Caco-2 (cell line): ENCODE measurements around the gene ARHGEF28. TPM values are rescaled to one million over a fixed set of nuclear protein-coding genes. Genes with fewer than 3 reads are reported as not detected.

ENCODE experiments used
- BruUV-seq: library from RNA; stranded (reverse); fragments of 400-500 nt; replicated peaks from 2 replicates; lab custom pipeline; 2021; lab: Mats Ljungman, UMichigan
- CTCF ChIA-PET: fragments of 300-600 bp; sonication (Branson Sonifier 250); formaldehyde crosslinking; loops from one replicate; lab custom pipeline; 2022; ENCODE audit warnings: antibody characterized with exemption; lab: Charles Lee
- POLR2A ChIA-PET: fragments of 300-600 bp; sonication (Branson Sonifier 250); formaldehyde crosslinking; loops from one replicate; lab custom pipeline; 2022; ENCODE audit warnings: antibody characterized with exemption; lab: Charles Lee
- DNase-seq, 2 experiments: peaks; one replicate each; pipeline versions ENCODE4 v3.0.0 to v3.0.0-alpha.2; 2020 to 2022
- H3K27me3 ChIP-seq: replicated peaks from 2 replicates; pipeline ENCODE4 v1.6.0; 2011; ENCODE audit warnings: low read length; ENCODE audit not compliant: control insufficient read depth, insufficient read depth
- H3K36me3 ChIP-seq: 2 replicates; pipeline ENCODE4 v1.5.1; 2011; ENCODE audit warnings: low read length; ENCODE audit not compliant: control insufficient read depth, insufficient read depth
- H3K4me1 ChIP-seq: fragments of 250-450 bp; sonication (Bioruptor Pico); 2 replicates; pipeline ENCODE4 v1.5.1; 2020; ENCODE audit warnings: mild to moderate bottlenecking
- H3K4me3 ChIP-seq: 2 replicates; pipeline ENCODE4 v1.5.1; 2011; ENCODE audit warnings: low read depth, mild to moderate bottlenecking, control low read depth, low read length
- H3K9me3 ChIP-seq: fragments of 250-450 bp; sonication (Bioruptor Pico); 2 replicates; pipeline ENCODE4 v1.5.1; 2020; ENCODE audit warnings: mild to moderate bottlenecking, moderate library complexity
- H3K27ac Mint-ChIP-seq: one replicate; pipeline ENCODE4 v1.8.0; 2022; ENCODE audit warnings: mixed read lengths; ENCODE audit not compliant: unreplicated experiment
- H3K27me3 Mint-ChIP-seq: one replicate; pipeline ENCODE4 v1.8.0; 2022; ENCODE audit warnings: mixed read lengths; ENCODE audit not compliant: insufficient read depth, unreplicated experiment
- H3K36me3 Mint-ChIP-seq: one replicate; pipeline ENCODE4 v1.8.0; 2022; ENCODE audit warnings: mild to moderate bottlenecking, mixed read lengths; ENCODE audit not compliant: insufficient read depth, unreplicated experiment
- H3K4me1 Mint-ChIP-seq: one replicate; pipeline ENCODE4 v1.8.0; 2022; ENCODE audit warnings: low read depth, mixed read lengths; ENCODE audit not compliant: unreplicated experiment
- H3K4me3 Mint-ChIP-seq: one replicate; pipeline ENCODE4 v1.8.0; 2022; ENCODE audit warnings: mild to moderate bottlenecking, moderate library complexity, mixed read lengths; ENCODE audit not compliant: unreplicated experiment
- H3K9me3 Mint-ChIP-seq: one replicate; pipeline ENCODE4 v1.8.0; 2022; ENCODE audit warnings: mixed read lengths; ENCODE audit not compliant: unreplicated experiment
- intact Hi-C: fragments of 100-400 bp; cut with micrococcal nuclease; formaldehyde crosslinking; loops from one replicate; pipeline ENCODE4 v1.10.0; 2022; ENCODE audit not compliant: unreplicated experiment
- total RNA-seq: library from RNA; stranded (reverse); gene quantifications from 2 replicates; pipeline ENCODE4 v1.2.3, GENCODE V29; 2022
- TF ChIP-seq, protein P1 (sequence below), 2 experiments: fragments of 200-600 bp in 1 of 2; IDR thresholded peaks; 1 replicate in 1 of 2; 2 replicates in 1 of 2; pipeline versions ENCODE4 v1.5.1 to v1.8.0; 2011 to 2022; ENCODE audit warnings: antibody characterized with exemption in 1 of 2, control low read depth in 1 of 2, inconsistent platforms in 1 of 2, low read depth in 1 of 2, low read length in 1 of 2, mild to moderate bottlenecking in 1 of 2, moderate library complexity in 1 of 2; ENCODE audit not compliant: insufficient read depth in 1 of 2, severe bottlenecking in 1 of 2, unreplicated experiment in 1 of 2

The ARHGEF28 gene
- total RNA-seq, 1 experiment from 2014 or later, result 4.6 TPM

DNA sequence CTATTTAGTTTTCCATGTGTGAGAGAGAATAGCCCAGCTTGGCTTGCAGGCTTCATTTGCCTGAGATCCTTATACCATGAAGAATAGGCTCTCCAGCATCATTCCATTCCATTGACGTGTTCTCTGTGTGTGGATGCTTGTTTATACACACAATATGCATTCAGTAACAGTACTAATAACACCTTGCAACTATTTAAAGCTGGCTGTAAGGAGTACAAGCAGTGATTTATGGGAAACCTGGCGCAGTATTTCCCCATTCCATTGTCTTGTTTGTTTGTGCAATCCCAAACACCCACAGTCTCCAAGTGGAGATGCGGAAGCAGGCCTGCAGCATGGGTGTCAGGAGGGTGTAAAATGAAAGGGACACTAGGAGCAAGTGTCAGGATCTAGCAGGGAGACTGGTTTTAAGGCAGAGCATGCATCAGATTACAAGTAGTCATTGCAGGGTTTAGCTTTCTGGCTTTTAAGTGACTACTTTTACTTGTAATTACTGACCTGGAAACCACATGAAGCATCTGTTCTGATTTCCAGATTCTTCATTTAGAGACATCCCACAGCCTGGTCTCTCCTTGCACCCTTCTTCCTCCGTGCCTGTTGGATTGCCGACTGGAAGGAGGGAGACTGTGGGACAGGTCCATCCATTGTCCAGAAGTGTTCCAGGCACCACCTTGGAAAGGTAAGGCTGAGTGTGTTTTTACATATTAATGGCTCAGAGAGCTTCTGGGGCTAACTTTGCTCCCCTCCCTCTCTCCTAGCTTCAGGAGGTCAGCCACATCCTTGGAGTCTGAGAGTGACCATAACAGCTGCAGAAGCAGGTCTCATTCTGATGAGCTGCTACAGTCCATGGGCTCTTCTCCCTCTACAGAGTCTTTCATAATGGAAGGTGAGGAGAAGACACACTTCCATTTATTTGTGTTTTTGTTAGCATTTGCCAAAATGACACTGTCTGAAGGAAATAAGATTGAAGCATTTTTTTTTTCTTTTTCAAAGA is 241.6 kb downstream of the ARHGEF28 start:
- no peak overlapping the region for H3K4me3 Mint-ChIP-seq
- H3K9me3 Mint-ChIP-seq, result no peaks in the 10 kb centered on the region
- POLR2A ChIA-PET, result no interaction called here
- H3K27me3 Mint-ChIP-seq, result no peaks in the 10 kb centered on the region
- Histone ChIP-seq H3K36me3 (no peaks in the 10 kb centered on the region), H3K9me3 (no peaks in the 10 kb centered on the region), H3K27me3 (no peaks in the 10 kb centered on the region), H3K4me1 (no peaks in the 10 kb centered on the region), H3K4me3 (no peak overlapping the region)
- H3K4me1 Mint-ChIP-seq, result peaks cover 9% of the 10 kb centered on the region
- TF ChIP-seq, protein P1, sequence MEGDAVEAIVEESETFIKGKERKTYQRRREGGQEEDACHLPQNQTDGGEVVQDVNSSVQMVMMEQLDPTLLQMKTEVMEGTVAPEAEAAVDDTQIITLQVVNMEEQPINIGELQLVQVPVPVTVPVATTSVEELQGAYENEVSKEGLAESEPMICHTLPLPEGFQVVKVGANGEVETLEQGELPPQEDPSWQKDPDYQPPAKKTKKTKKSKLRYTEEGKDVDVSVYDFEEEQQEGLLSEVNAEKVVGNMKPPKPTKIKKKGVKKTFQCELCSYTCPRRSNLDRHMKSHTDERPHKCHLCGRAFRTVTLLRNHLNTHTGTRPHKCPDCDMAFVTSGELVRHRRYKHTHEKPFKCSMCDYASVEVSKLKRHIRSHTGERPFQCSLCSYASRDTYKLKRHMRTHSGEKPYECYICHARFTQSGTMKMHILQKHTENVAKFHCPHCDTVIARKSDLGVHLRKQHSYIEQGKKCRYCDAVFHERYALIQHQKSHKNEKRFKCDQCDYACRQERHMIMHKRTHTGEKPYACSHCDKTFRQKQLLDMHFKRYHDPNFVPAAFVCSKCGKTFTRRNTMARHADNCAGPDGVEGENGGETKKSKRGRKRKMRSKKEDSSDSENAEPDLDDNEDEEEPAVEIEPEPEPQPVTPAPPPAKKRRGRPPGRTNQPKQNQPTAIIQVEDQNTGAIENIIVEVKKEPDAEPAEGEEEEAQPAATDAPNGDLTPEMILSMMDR (IDR thresholded peaks at IDR 0.05; ENCODE audit: insufficient read depth in 1 of 2, low read depth in 1 of 2, low read length in 1 of 2, severe bottlenecking in 1 of 2, unreplicated experiment in 1 of 2), result no peak
- H3K27ac Mint-ChIP-seq, result no peak overlapping the region
- CTCF ChIA-PET, result interaction anchor here (0.7 kb wide), 1 partner anchor 253 kb away, joined by 3 read pairs; no protein-coding TSS in a partner anchor
- no TSS peak for BruUV-seq
- peaks cover 5% of the 10 kb centered on the region for H3K36me3 Mint-ChIP-seq
- no peak for DNase-seq
- intact Hi-C loops, result no loop called here

DNA sequence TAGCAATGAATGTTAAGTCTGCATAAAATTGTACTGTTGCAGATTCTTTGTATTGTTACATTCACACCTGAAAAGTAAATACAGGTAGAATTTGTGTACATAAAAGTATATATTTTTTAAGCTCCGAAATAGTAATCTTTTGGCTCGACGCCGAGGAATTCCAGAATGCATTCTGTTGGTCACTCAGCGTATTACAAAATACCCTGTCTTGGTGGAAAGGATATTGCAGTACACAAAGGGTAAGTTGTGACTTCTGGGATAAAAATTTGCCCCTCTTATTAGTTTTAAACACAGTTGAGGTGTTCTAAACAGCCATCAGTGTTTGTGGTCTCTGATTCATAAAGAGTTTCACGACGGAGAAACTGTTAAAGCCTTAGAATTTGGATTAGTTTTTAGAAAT is 257.6 kb downstream of the ARHGEF28 start:
- no peaks in the 10 kb centered on the region for H3K4me1 ChIP-seq
- CTCF ChIA-PET, result no interaction called here
- Mint-ChIP-seq H3K4me1 (no peaks in the 10 kb centered on the region), H3K27me3 (no peaks in the 10 kb centered on the region), H3K27ac (no peak overlapping the region), H3K36me3 (no peaks in the 10 kb centered on the region), H3K4me3 (no peak overlapping the region), H3K9me3 (peaks cover 8% of the 10 kb centered on the region)
- POLR2A ChIA-PET, result no interaction called here
- intact Hi-C loops, result no loop called here
- DNase-seq, result no peak
- no peaks in the 10 kb centered on the region for H3K27me3 ChIP-seq
- H3K9me3 ChIP-seq, result no peaks in the 10 kb centered on the region
- no peak overlapping the region for H3K4me3 ChIP-seq
- TF ChIP-seq, protein P1 (IDR thresholded peaks at IDR 0.05; ENCODE audit: insufficient read depth in 1 of 2, low read depth in 1 of 2, low read length in 1 of 2, severe bottlenecking in 1 of 2, unreplicated experiment in 1 of 2), result no peak
- H3K36me3 ChIP-seq, result no peaks in the 10 kb centered on the region
- BruUV-seq, result no TSS peak

DNA sequence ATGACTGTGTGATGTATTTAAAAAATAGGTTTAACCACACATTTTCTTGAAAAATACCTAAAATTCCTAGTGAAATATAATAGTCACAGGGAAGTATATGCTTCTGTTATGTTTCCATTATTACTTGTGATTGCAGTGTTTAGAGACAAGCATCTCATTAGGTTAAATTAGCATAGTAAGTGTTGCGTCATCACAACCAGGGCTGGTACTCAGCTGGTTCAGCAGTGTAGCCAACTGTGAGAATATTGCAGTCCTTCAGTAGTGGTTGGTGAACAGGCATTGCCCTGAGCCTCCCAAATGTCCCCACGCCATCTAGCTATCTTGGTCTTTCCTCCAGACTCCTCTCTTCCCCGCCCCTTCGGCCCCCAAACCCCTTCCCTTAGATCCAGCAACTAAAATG is 261.7 kb downstream of the ARHGEF28 start:
- no peaks in the 10 kb centered on the region; the same call in 1 of the 2 replicates for H3K4me1 ChIP-seq
- H3K36me3 Mint-ChIP-seq, result no peaks in the 10 kb centered on the region
- H3K4me3 Mint-ChIP-seq, result no peak overlapping the region
- DNase-seq, result no peak
- H3K27me3 Mint-ChIP-seq, result no peaks in the 10 kb centered on the region
- intact Hi-C loops, result no loop called here
- H3K4me3 ChIP-seq, result no peak overlapping the region
- peaks cover 7% of the 10 kb centered on the region for H3K4me1 Mint-ChIP-seq
- CTCF ChIA-PET, result no interaction called here
- POLR2A ChIA-PET, result no interaction called here
- no peaks in the 10 kb centered on the region for H3K36me3 ChIP-seq
- H3K9me3 ChIP-seq, result no peaks in the 10 kb centered on the region
- no peaks in the 10 kb centered on the region for H3K9me3 Mint-ChIP-seq
- TF ChIP-seq, protein P1 (IDR thresholded peaks at IDR 0.05; ENCODE audit: insufficient read depth in 1 of 2, low read depth in 1 of 2, low read length in 1 of 2, severe bottlenecking in 1 of 2, unreplicated experiment in 1 of 2), result no peak
- H3K27me3 ChIP-seq, result no peaks in the 10 kb centered on the region
- H3K27ac Mint-ChIP-seq, result no peak overlapping the region
- BruUV-seq, result no TSS peak
